PC-3 (cell line): ENCODE measurements around the gene NCCRP1. TPM values are rescaled to one million over a fixed set of nuclear protein-coding genes. Genes with fewer than 3 reads are reported as not detected.

ENCODE experiments used
- ATAC-seq: fragments of 200-7000 bp; cut with Tn5 transposase; 2 replicates; pipeline ENCODE4 v1.9.1; 2020; ENCODE audit warnings: mild to moderate bottlenecking, moderate library complexity
- BruUV-seq: library from RNA; stranded (reverse); fragments of 400-500 nt; replicated peaks from 2 replicates; lab custom pipeline; 2021; lab: Mats Ljungman, UMichigan
- CTCF ChIA-PET: fragments of 300-600 bp; sonication (Branson Sonifier 250); formaldehyde crosslinking; loops from one replicate; lab custom pipeline; 2022; ENCODE audit warnings: antibody characterized with exemption; lab: Charles Lee
- POLR2A ChIA-PET: fragments of 300-600 bp; sonication (Branson Sonifier 250); formaldehyde crosslinking; loops from one replicate; lab custom pipeline; 2022; ENCODE audit warnings: antibody characterized with exemption; ENCODE audit not compliant: unreplicated experiment; lab: Charles Lee
- DNase-seq: peaks from one replicate; pipeline ENCODE4 v3.0.0-alpha.2; 2015
- H2AFZ ChIP-seq: fragments of 300-600 bp; sonication (generic); 2 replicates; pipeline ENCODE4 v1.6.0; 2016; ENCODE audit warnings: antibody characterized with exemption, low read length
- H3F3A ChIP-seq: fragments of 300-600 bp; sonication (generic); one replicate; pipeline ENCODE4 v1.6.0; 2017; ENCODE audit warnings: antibody characterized with exemption, low read length, control low read depth, mild to moderate bottlenecking; ENCODE audit not compliant: unreplicated experiment
- H3K27ac ChIP-seq: fragments of 300-600 bp; sonication (generic); 2 replicates; pipeline ENCODE4 v1.5.1; 2016; ENCODE audit warnings: mild to moderate bottlenecking, low read length
- H3K27me3 ChIP-seq: fragments of 300-600 bp; sonication (generic); 2 replicates; pipeline ENCODE4 v1.6.1; 2016; ENCODE audit warnings: low read length, mixed read lengths
- H3K36me3 ChIP-seq: fragments of 300-600 bp; sonication (generic); 2 replicates; pipeline ENCODE4 v1.6.1; 2016; ENCODE audit warnings: low read depth, mixed run types, low read length, mixed read lengths
- H3K4me1 ChIP-seq: fragments of 300-600 bp; sonication (generic); 2 replicates; pipeline ENCODE4 v1.5.1; 2016; ENCODE audit warnings: low read length; ENCODE audit not compliant: insufficient read depth
- H3K4me2 ChIP-seq: fragments of 300-600 bp; sonication (generic); 2 replicates; pipeline ENCODE4 v1.6.0; 2016; ENCODE audit warnings: low read length
- H3K4me3 ChIP-seq: fragments of 300-600 bp; sonication (generic); 2 replicates; pipeline ENCODE4 v1.5.1; 2016; ENCODE audit warnings: mild to moderate bottlenecking, low read length, mixed read lengths
- H3K79me2 ChIP-seq: fragments of 300-600 bp; sonication (generic); 2 replicates; pipeline ENCODE4 v1.6.1; 2017; ENCODE audit warnings: low read length, mixed read lengths
- H3K9ac ChIP-seq: fragments of 300-600 bp; sonication (generic); 2 replicates; pipeline ENCODE4 v1.6.0; 2016; ENCODE audit warnings: mild to moderate bottlenecking, low read length
- H3K9me2 ChIP-seq: fragments of 300-600 bp; sonication (generic); replicated peaks from 2 replicates; pipeline ENCODE4 v1.6.1; 2016; ENCODE audit warnings: mixed run types, low read length, mixed read lengths
- H3K9me3 ChIP-seq: fragments of 300-600 bp; sonication (generic); 2 replicates; pipeline ENCODE4 v1.6.1; 2016; ENCODE audit warnings: low read length, mixed read lengths
- H4K20me1 ChIP-seq: fragments of 300-600 bp; sonication (generic); 2 replicates; pipeline ENCODE4 v1.6.1; 2016; ENCODE audit warnings: low read length, mixed read lengths
- CTCF ChIP-seq: fragments of 300-600 bp; sonication (generic); conservative IDR thresholded peaks from 2 replicates; pipeline ENCODE4 v1.5.1; 2017; ENCODE audit warnings: antibody characterized with exemption, low read depth, mild to moderate bottlenecking, low read length
- EZH2 ChIP-seq: fragments of 300-600 bp; sonication (generic); IDR thresholded peaks from one replicate; pipeline ENCODE4 v1.6.1; 2017; ENCODE audit warnings: antibody characterized with exemption, mild to moderate bottlenecking, low read length; ENCODE audit not compliant: unreplicated experiment
- EZH2phosphoT487 ChIP-seq: fragments of 300-600 bp; sonication (generic); IDR thresholded peaks from 2 replicates; pipeline ENCODE4 v1.6.1; 2018; ENCODE audit warnings: mild to moderate bottlenecking, antibody characterized with exemption, low read length, borderline replicate concordance
- intact Hi-C: fragments of 100-400 bp; cut with micrococcal nuclease; formaldehyde crosslinking; loops from 2 replicates; pipeline ENCODE4 v1.9.0; 2023
- total RNA-seq: library from RNA; depleted of rRNA; stranded (reverse); fragments of >200 nt; gene quantifications from 2 replicates; pipeline ENCODE4 v1.2.3, GENCODE V29; 2014

NCCRP1 gene
- total RNA-seq, 1 experiment from 2014 or later: 2.2 TPM

GRCh38 chr19:39206122-39206521, 9.4 kb downstream of the NCCRP1 start:
- CTCF ChIA-PET: no interaction called here
- Histone ChIP-seq H3K9me2 (no peaks in the 10 kb centered on the region), H4K20me1 (no peaks in the 10 kb centered on the region), H3K4me1 (no peaks in the 10 kb centered on the region), H3K4me3 (no peak overlapping the region), H3K36me3 (no peaks in the 10 kb centered on the region), H3K79me2 (no peaks in the 10 kb centered on the region), H3K9ac (no peak overlapping the region), H3F3A (no peaks in the 10 kb centered on the region), H3K27ac (no peak overlapping the region), H3K9me3 (no peaks in the 10 kb centered on the region), H3K4me2 (no peak overlapping the region), H2AFZ (no peak overlapping the region), H3K27me3 (no peaks in the 10 kb centered on the region)
- POLR2A ChIA-PET: no interaction called here
- intact Hi-C loops: no loop called here
- TF ChIP-seq EZH2phosphoT487 (no peak), EZH2 (no peak), CTCF (no peak)
- DNase-seq (no peak), ATAC-seq (no peak)
- no TSS peak for BruUV-seq

DNA sequence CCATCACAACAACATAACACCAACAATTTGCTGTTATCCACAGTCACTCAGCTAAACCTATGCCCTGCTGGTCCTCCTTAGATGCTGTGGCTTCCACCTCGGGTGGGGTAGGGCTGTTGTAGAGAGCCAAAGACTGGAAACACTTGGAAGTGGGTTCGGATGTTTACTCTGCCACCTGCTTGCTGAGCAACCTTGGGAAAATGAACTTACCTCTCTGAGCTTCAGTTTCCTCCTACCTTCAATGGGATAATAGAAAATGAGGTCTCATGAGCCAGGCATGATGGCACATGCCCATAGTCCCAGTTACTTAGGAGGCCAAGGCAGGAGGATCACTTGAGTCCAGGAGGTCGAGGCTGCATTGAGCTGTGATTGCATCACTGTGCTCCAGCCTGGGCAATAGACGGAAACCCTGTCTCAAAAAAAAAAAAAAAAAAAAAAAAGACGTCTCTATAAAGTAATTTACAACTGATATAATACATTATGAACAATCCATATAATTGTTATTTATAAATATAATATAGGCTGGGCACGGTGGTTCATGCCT, 10.6 kb downstream of the NCCRP1 start:
- Histone ChIP-seq H3K27me3 (no peaks in the 10 kb centered on the region), H3K4me1 (no peaks in the 10 kb centered on the region), H4K20me1 (no peaks in the 10 kb centered on the region), H3K9me2 (no peaks in the 10 kb centered on the region), H3K4me3 (no peak overlapping the region), H3K36me3 (no peaks in the 10 kb centered on the region; the same call in 1 of the 2 replicates), H3K9ac (no peak overlapping the region), H3F3A (no peaks in the 10 kb centered on the region), H3K79me2 (no peaks in the 10 kb centered on the region), H3K27ac (no peak overlapping the region), H2AFZ (no peak overlapping the region), H3K9me3 (no peaks in the 10 kb centered on the region), H3K4me2 (no peak overlapping the region)
- BruUV-seq: no TSS peak
- POLR2A ChIA-PET: no interaction called here
- ATAC-seq (no peak), DNase-seq (no peak)
- intact Hi-C loops: no loop called here
- CTCF ChIA-PET: no interaction called here
- no peak for TF ChIP-seq EZH2
- no peak for TF ChIP-seq EZH2phosphoT487
- no peak for TF ChIP-seq CTCF

- Histone ChIP-seq H3K9me2 (no peaks in the 10 kb centered on the region), H2AFZ (no peak overlapping the region), H3K9ac (no peak overlapping the region), H3K79me2 (no peaks in the 10 kb centered on the region), H3K27me3 (no peaks in the 10 kb centered on the region), H3F3A (no peaks in the 10 kb centered on the region), H4K20me1 (no peaks in the 10 kb centered on the region), H3K36me3 (no peaks in the 10 kb centered on the region; the same call in 1 of the 2 replicates), H3K4me3 (no peak overlapping the region), H3K9me3 (no peaks in the 10 kb centered on the region), H3K4me1 (no peaks in the 10 kb centered on the region), H3K27ac (no peak overlapping the region), H3K4me2 (no peak overlapping the region)
- TF ChIP-seq EZH2 (no peak), CTCF (no peak), EZH2phosphoT487 (no peak)
- BruUV-seq: no TSS peak
- DNase-seq: no peak
- ATAC-seq: no peak
- intact Hi-C loops: no loop called here
- ChIA-PET CTCF (no interaction called here), POLR2A (no interaction called here)
Observed at GRCh38 chr19:39208175-39208795, 11.5 kb downstream of the NCCRP1 start.
